Type B pancreatic cell (in vitro differentiated cells): ENCODE measurements around the gene UBE2Q2. TPM values are rescaled to one million over a fixed set of nuclear protein-coding genes. Genes with fewer than 3 reads are reported as not detected.
"Not testable (repeated sequence)": the region's sequence is repeated elsewhere in the genome, so short reads cannot be mapped to it uniquely, and the experiment has no call there.

Experiments used
- DNase-seq: peaks from one replicate; pipeline ENCODE4 v3.0.0; 2021; ENCODE audit warnings: mixed read lengths; ENCODE audit not compliant: unreplicated experiment; ENCODE audit errors: extremely low spot score
- H3K27ac Mint-ChIP-seq: 2 replicates; pipeline ENCODE4 v1.8.0; 2021; ENCODE audit warnings: mild to moderate bottlenecking, mixed read lengths
- H3K27me3 Mint-ChIP-seq: 2 replicates; pipeline ENCODE4 v1.8.0; 2021; ENCODE audit warnings: mixed read lengths
- H3K36me3 Mint-ChIP-seq: 2 replicates; pipeline ENCODE4 v1.8.0; 2021; ENCODE audit warnings: mixed read lengths
- H3K4me1 Mint-ChIP-seq: one replicate; pipeline ENCODE4 v1.8.0; 2021; ENCODE audit warnings: mixed read lengths; ENCODE audit not compliant: unreplicated experiment
- H3K4me3 Mint-ChIP-seq: 2 replicates; pipeline ENCODE4 v1.8.0; 2021; ENCODE audit warnings: mild to moderate bottlenecking, mixed read lengths
- H3K9me3 Mint-ChIP-seq: 2 replicates; pipeline ENCODE4 v1.8.0; 2021; ENCODE audit warnings: mixed read lengths
- CTCF ChIP-seq: fragments of 200-600 bp; sonication (generic); conservative IDR thresholded peaks from 2 replicates; pipeline ENCODE4 v1.5.0; 2021; ENCODE audit warnings: antibody characterized with exemption, mild to moderate bottlenecking
- total RNA-seq: library from RNA; stranded (reverse); gene quantifications from 2 replicates; pipeline ENCODE4 v1.2.1, GENCODE V29; 2021; ENCODE audit warnings: low replicate concordance

UBE2Q2 gene
- total RNA-seq, 1 donor from 2014 or later = 31.3 TPM

- Mint-ChIP-seq H3K27me3 (no peaks in the 10 kb centered on the region), H3K4me3 (no peak overlapping the region), H3K4me1 (peaks cover 1% of the 10 kb centered on the region), H3K27ac (no peak overlapping the region), H3K9me3 (no peaks in the 10 kb centered on the region), H3K36me3 (peaks cover 23% of the 10 kb centered on the region)
- TF ChIP-seq CTCF = no peak
- DNase-seq = no peak
Measured at GRCh38 chr15:75857886-75858285, 14.6 kb downstream of the UBE2Q2 start.

- peaks cover 5% of the 10 kb centered on the region for H3K4me1 Mint-ChIP-seq
- H3K9me3 Mint-ChIP-seq = no peaks in the 10 kb centered on the region
- no peak for TF ChIP-seq CTCF
- peaks cover 18% of the 10 kb centered on the region for H3K36me3 Mint-ChIP-seq
- no peak overlapping the region for H3K27ac Mint-ChIP-seq
- H3K4me3 Mint-ChIP-seq = no peak overlapping the region
- DNase-seq = no peak
- no peaks in the 10 kb centered on the region for H3K27me3 Mint-ChIP-seq
Measured at GRCh38 chr15:75861750-75862402, 18.6 kb downstream of the UBE2Q2 start.

GRCh38 chr15:75862796-75863195, 19.5 kb downstream of the UBE2Q2 start:
- Mint-ChIP-seq H3K4me1 (peaks cover 5% of the 10 kb centered on the region), H3K36me3 (peaks cover 18% of the 10 kb centered on the region), H3K4me3 (no peak overlapping the region), H3K9me3 (no peaks in the 10 kb centered on the region), H3K27ac (no peak overlapping the region), H3K27me3 (no peaks in the 10 kb centered on the region)
- no peak for TF ChIP-seq CTCF
- no peak for DNase-seq

GRCh38 chr15:75864213-75865059, 21.2 kb downstream of the UBE2Q2 start:
- no peak overlapping the region for H3K4me3 Mint-ChIP-seq
- no peaks in the 10 kb centered on the region for H3K27me3 Mint-ChIP-seq
- DNase-seq = no peak
- no peak for TF ChIP-seq CTCF
- H3K36me3 Mint-ChIP-seq = peaks cover 18% of the 10 kb centered on the region
- no peak overlapping the region for H3K27ac Mint-ChIP-seq
- H3K4me1 Mint-ChIP-seq = peaks cover 5% of the 10 kb centered on the region
- H3K9me3 Mint-ChIP-seq = no peaks in the 10 kb centered on the region

GRCh38 chr15:75866045-75866444, 22.8 kb downstream of the UBE2Q2 start:
- H3K4me3 Mint-ChIP-seq, H3K27me3 Mint-ChIP-seq, DNase-seq, H3K9me3 Mint-ChIP-seq, H3K4me1 Mint-ChIP-seq, H3K27ac Mint-ChIP-seq: not testable (repeated sequence)
- H3K36me3 Mint-ChIP-seq = peaks cover 18% of the 10 kb centered on the region

- Mint-ChIP-seq H3K4me1 (peaks cover 5% of the 10 kb centered on the region), H3K9me3 (no peaks in the 10 kb centered on the region), H3K27ac (no peak overlapping the region), H3K36me3 (peaks cover 18% of the 10 kb centered on the region), H3K4me3 (no peak overlapping the region), H3K27me3 (no peaks in the 10 kb centered on the region)
- no peak for TF ChIP-seq CTCF
- no peak for DNase-seq
Measured at GRCh38 chr15:75866916-75867315, 23.7 kb downstream of the UBE2Q2 start.
